SH-SY5Y (cell line): ENCODE data around the gene NOS3.

Experiments used
- GATA2 ChIP-seq: IDR thresholded peaks from 2 replicates; pipeline ENCODE4 v1.6.1; 2011; ENCODE audit warnings: mild to moderate bottlenecking, low read depth, low read length
- GATA3 ChIP-seq: IDR thresholded peaks from 2 replicates; pipeline ENCODE4 v1.6.1; 2011; ENCODE audit warnings: low read depth, mild to moderate bottlenecking, low read length, moderate library complexity

DNA sequence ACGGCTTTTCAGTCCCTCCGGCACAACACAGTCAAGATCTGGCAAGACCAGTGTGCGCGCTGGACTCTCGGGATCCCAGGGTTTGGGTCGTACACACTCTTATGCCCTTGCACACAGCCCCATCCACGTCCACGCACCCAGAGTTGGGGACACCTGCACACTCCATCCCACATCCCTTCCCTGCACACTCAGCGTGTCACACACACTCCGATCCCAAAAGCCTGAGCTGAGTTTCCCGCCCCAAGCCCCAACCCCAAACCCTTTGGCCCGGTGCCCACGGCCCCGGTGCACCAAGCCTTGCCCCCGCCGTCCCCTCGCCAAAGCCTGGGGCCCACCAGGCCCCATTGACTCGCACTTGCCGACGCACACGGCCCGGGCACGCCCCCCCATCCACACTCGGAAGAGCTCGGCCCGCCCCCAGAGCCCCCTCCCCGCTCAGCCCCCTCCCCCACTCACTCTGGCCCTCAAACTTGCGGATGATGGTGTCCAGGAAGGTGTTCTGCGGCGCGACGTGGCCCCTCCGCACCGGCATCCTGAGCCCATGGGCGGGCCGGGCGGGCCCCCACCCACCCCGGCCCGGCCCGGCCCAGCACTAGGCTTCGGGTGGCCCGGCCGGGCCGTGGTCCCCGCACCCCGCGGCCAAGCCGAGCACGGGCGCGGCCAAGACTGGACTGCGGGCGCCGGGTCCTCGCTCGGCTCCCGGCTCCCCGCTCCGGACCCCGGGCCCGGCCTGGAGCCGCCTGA, 13.3 kb upstream of the NOS3 start:
- TF ChIP-seq GATA2 (no peak), GATA3 (no peak)
